ENCODE results near the gene FAM89B.

- TF ChIP-seq CTCF (IDR thresholded peaks at IDR 0.05; ENCODE audit: extremely low read depth in 1 of 2, insufficient read depth in 1 of 2, low read depth in 1 of 2, low read length in 2 of 2) (no peak), POLR2A (IDR thresholded peaks at IDR 0.05; ENCODE audit: low read depth, low read length) (no peak), JUN (IDR thresholded peaks at IDR 0.05; ENCODE audit: borderline replicate concordance, insufficient read depth, insufficient read length, low read depth) (no peak), FOS (IDR thresholded peaks at IDR 0.05; ENCODE audit: borderline replicate concordance, insufficient read depth, low read length) (no peak), EZH2 (IDR thresholded peaks at IDR 0.05; ENCODE audit: borderline replicate concordance, low read depth, low read length, severe bottlenecking) (no peak)
These were observed 19.9 kb upstream of the FAM89B start for GRCh38 chr11:65552388-65552951.

Data from endothelial cell of umbilical vein (primary cell).